Left lung (tissue), 10 donors: Measurements from ENCODE around the gene BCL11A. TPM values are rescaled to one million over a fixed set of nuclear protein-coding genes. Genes with fewer than 3 reads are reported as not detected.

Experiments used
- ATAC-seq: fragments of 200-7000 bp; cut with Tn5 transposase; one replicate; pipeline ENCODE4 v1.9.1; 2020; ENCODE audit warnings: moderate library complexity
- DNase-seq, 4 donors: peaks; one replicate each; pipeline ENCODE4 v3.0.0-alpha.2; 2013 to 2020
- H3K27ac ChIP-seq, 2 donors: fragments of 200-600 bp; sonication (generic) in 1 of 2; one replicate each; pipeline versions ENCODE4 v1.5.0 to v1.8.0; 2020 to 2021
- H3K27me3 ChIP-seq, 2 donors: fragments of 200-600 bp; sonication (generic) in 1 of 2; one replicate each; pipeline versions ENCODE4 v1.5.0 to v1.8.0; 2020 to 2021
- H3K36me3 ChIP-seq, 2 donors: fragments of 200-600 bp; sonication (generic) in 1 of 2; one replicate each; pipeline versions ENCODE4 v1.5.0 to v1.8.0; 2020 to 2021
- H3K4me1 ChIP-seq, 2 donors: fragments of 200-600 bp; one replicate each; pipeline ENCODE4 v1.8.0; 2021
- H3K4me3 ChIP-seq, 2 donors: fragments of 200-600 bp; sonication (generic) in 1 of 2; one replicate each; pipeline versions ENCODE4 v1.5.0 to v1.8.0; 2020 to 2021; ENCODE audit warnings: mild to moderate bottlenecking in 1 of 2
- H3K9me3 ChIP-seq, 2 donors: fragments of 200-600 bp; sonication (generic) in 1 of 2; one replicate each; pipeline versions ENCODE4 v1.5.0 to v1.8.0; 2020 to 2021
- CTCF ChIP-seq, 2 donors: fragments of 200-600 bp; sonication (generic) in 1 of 2; IDR thresholded peaks; one replicate each; pipeline versions ENCODE4 v1.5.0 to v1.8.0; 2021; ENCODE audit warnings: antibody characterized with exemption in 2 of 2
- intact Hi-C, 2 donors: fragments of 100-400 bp; cut with DNase I; formaldehyde crosslinking; loops; one replicate each; pipeline versions ENCODE4 v1.11.2 to v1.14.2; 2022
- polyA plus RNA-seq, 6 donors: library from polyadenylated mRNA; unstranded; fragments of 120-200 nt; gene quantifications; one replicate each; pipeline ENCODE4 v1.2.1, GENCODE V29; 2013; ENCODE audit not compliant: insufficient read length in 6 of 6
- total RNA-seq, 2 donors: library from RNA; stranded (reverse); fragmentation: NEBNext Ultra II Directional; extraction: Animal tissue kit (Norgen Biotek cat#: 25700); gene quantifications; one replicate each; pipeline ENCODE4 v1.2.1, GENCODE V29; 2021
- donor health status: DM: no; HTN: yes; CAD: no.
- donor health status: DM: no; HTN: no; CAD: no.

The BCL11A gene
- total and polyA plus RNA-seq, 8 donors: 4.0 to 33.5 (median 24.9) TPM

- no peak for DNase-seq
- Histone ChIP-seq H3K9me3 (no peaks in the 10 kb centered on the region), H3K27ac (no peak overlapping the region), H3K27me3 (no peaks in the 10 kb centered on the region), H3K4me3 (no peak overlapping the region), H3K36me3 (no peaks in the 10 kb centered on the region), H3K4me1 (no peaks in the 10 kb centered on the region)
- intact Hi-C loops: no loop called here
- no peak for ATAC-seq
- no peak for TF ChIP-seq CTCF (IDR thresholded peaks at IDR 0.05)
These were observed 105.5 kb downstream of the BCL11A start for GRCh38 chr2:60447943-60448342.

GRCh38 chr2:60446413-60447267 is 106.8 kb downstream of the BCL11A start:
- intact Hi-C loops: no loop called here
- no peaks in the 10 kb centered on the region for H3K27me3 ChIP-seq
- H3K4me3 ChIP-seq: no peak overlapping the region
- H3K9me3 ChIP-seq: no peaks in the 10 kb centered on the region
- DNase-seq (no peak), ATAC-seq (no peak)
- no peak for TF ChIP-seq CTCF (IDR thresholded peaks at IDR 0.05)
- no peak overlapping the region for H3K27ac ChIP-seq
- no peaks in the 10 kb centered on the region for H3K36me3 ChIP-seq
- H3K4me1 ChIP-seq: no peaks in the 10 kb centered on the region

- Histone ChIP-seq H3K36me3 (no peaks in the 10 kb centered on the region), H3K4me1 (no peaks in the 10 kb centered on the region), H3K27ac (no peak overlapping the region), H3K9me3 (no peaks in the 10 kb centered on the region), H3K27me3 (no peaks in the 10 kb centered on the region), H3K4me3 (no peak overlapping the region)
- no peak for TF ChIP-seq CTCF (IDR thresholded peaks at IDR 0.05)
- intact Hi-C loops: no loop called here
- DNase-seq: no peak
- ATAC-seq: no peak
These were observed 107.7 kb downstream of the BCL11A start for GRCh38 chr2:60445684-60446179.

GRCh38 chr2:60442608-60443007 is 110.8 kb downstream of the BCL11A start:
- intact Hi-C loops: no loop called here
- no peaks in the 10 kb centered on the region for H3K36me3 ChIP-seq
- TF ChIP-seq CTCF (IDR thresholded peaks at IDR 0.05): no peak
- no peak overlapping the region for H3K27ac ChIP-seq
- DNase-seq (no peak), ATAC-seq (no peak)
- no peaks in the 10 kb centered on the region for H3K27me3 ChIP-seq
- H3K4me1 ChIP-seq: peaks cover 0 to 10% of the 10 kb centered on the region in 2 donors
- H3K4me3 ChIP-seq: no peak overlapping the region
- no peaks in the 10 kb centered on the region for H3K9me3 ChIP-seq

GRCh38 chr2:60441800-60442199 is 111.7 kb downstream of the BCL11A start:
- no peak overlapping the region for H3K27ac ChIP-seq
- H3K9me3 ChIP-seq: no peaks in the 10 kb centered on the region
- H3K4me1 ChIP-seq: peaks cover 0 to 10% of the 10 kb centered on the region in 2 donors
- intact Hi-C loops: no loop called here
- ATAC-seq (no peak), DNase-seq (no peak)
- H3K4me3 ChIP-seq: no peak overlapping the region
- no peaks in the 10 kb centered on the region for H3K36me3 ChIP-seq
- H3K27me3 ChIP-seq: no peaks in the 10 kb centered on the region
- no peak for TF ChIP-seq CTCF (IDR thresholded peaks at IDR 0.05)
